ENCODE results near the gene MYO10. TPM values are rescaled to one million over a fixed set of nuclear protein-coding genes. Genes with fewer than 3 reads are reported as not detected.

Gene MYO10
- total RNA-seq, 2 experiments from 2014 or later = 0.03 to 1.7 TPM

DNA sequence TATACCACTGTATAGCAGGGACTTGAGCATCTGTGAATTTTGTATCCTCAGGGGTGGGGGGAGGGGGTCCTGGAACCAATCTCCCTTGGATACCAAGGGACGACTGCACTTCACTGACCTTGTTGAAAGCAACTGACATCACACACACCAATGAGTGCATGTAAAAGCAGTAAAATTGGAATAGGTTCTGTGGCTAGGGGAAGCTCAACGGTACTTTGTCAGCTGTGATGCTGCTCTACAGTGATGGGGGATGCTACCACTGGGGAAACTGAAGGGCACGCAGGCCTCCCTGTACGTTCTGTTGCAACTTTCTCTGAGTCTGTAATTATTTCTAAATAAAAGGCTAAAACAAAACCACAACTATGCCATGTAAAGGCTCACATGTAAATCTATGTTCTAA, 272.2 kb downstream of the MYO10 start:
- Histone ChIP-seq H3K4me3 (ENCODE audit: low read depth, low read length, poor library complexity, severe bottlenecking) (no peak overlapping the region), H3K4me1 (ENCODE audit: insufficient read depth, low read length, poor library complexity, severe bottlenecking) (no peaks in the 10 kb centered on the region), H3K27ac (ENCODE audit: low read depth, low read length, poor library complexity, severe bottlenecking) (no peak overlapping the region), H3K79me2 (ENCODE audit: insufficient read depth, low read depth, low read length) (no peaks in the 10 kb centered on the region), H3K4me2 (ENCODE audit: low read length) (no peak overlapping the region), H3K36me3 (ENCODE audit: insufficient read depth, low read length) (no peaks in the 10 kb centered on the region), H3K9me3 (ENCODE audit: low read length) (no peaks in the 10 kb centered on the region), H3K9me2 (ENCODE audit: insufficient read depth, low read length) (no peaks in the 10 kb centered on the region), H4K20me1 (ENCODE audit: insufficient read depth, low read length) (no peaks in the 10 kb centered on the region), H2AFZ (ENCODE audit: low read length) (no peak overlapping the region)
- DNase-seq (ENCODE audit: low spot score) = no peak
- intact Hi-C loops (cut with micrococcal nuclease; ENCODE audit: unreplicated experiment) = no loop called here
- POLR2A ChIA-PET = interaction anchor here (0.7 to 0.9 kb wide), 2 partner anchors 13 to 116 kb away, joined by 3 read pairs; no protein-coding TSS in a partner anchor
- BruUV-seq (replicated peaks) = no TSS peak
- CTCF ChIA-PET (ENCODE audit: unreplicated experiment) = no interaction called here
- no peak for TF ChIP-seq EZH2phosphoT487 (IDR thresholded peaks at IDR 0.05; ENCODE audit: borderline replicate concordance, low read depth, low read length)
- TF ChIP-seq, protein P1, sequence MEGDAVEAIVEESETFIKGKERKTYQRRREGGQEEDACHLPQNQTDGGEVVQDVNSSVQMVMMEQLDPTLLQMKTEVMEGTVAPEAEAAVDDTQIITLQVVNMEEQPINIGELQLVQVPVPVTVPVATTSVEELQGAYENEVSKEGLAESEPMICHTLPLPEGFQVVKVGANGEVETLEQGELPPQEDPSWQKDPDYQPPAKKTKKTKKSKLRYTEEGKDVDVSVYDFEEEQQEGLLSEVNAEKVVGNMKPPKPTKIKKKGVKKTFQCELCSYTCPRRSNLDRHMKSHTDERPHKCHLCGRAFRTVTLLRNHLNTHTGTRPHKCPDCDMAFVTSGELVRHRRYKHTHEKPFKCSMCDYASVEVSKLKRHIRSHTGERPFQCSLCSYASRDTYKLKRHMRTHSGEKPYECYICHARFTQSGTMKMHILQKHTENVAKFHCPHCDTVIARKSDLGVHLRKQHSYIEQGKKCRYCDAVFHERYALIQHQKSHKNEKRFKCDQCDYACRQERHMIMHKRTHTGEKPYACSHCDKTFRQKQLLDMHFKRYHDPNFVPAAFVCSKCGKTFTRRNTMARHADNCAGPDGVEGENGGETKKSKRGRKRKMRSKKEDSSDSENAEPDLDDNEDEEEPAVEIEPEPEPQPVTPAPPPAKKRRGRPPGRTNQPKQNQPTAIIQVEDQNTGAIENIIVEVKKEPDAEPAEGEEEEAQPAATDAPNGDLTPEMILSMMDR (conservative IDR thresholded peaks at IDR 0.05; ENCODE audit: low read length) = no peak

DNA sequence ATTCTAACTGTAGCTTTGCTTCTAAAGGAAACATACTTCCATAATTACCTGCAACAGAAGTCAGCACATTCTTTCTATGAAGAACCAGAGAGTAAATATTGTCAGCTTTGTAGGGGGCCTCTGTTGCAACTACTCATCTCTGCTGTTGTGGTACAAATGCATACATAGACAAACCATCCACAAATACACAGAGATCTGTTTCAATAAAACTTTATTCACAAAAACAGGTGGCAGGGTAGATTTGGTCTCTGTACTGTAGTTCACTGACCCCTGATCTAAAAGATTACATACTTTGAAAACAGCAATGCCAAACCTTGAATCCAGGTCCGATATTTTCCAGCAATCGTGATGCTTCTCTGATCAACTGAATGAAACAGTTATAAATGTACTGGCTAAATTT, 274.4 kb downstream of the MYO10 start:
- H3K9me3 ChIP-seq (ENCODE audit: low read length) = no peaks in the 10 kb centered on the region
- ChIA-PET POLR2A (no interaction called here), CTCF (ENCODE audit: unreplicated experiment) (no interaction called here)
- no TSS peak for BruUV-seq (replicated peaks)
- no peaks in the 10 kb centered on the region for H3K9me2 ChIP-seq (ENCODE audit: insufficient read depth, low read length)
- no peak overlapping the region for H3K4me2 ChIP-seq (ENCODE audit: low read length)
- no peak overlapping the region for H3K4me3 ChIP-seq (ENCODE audit: low read depth, low read length, poor library complexity, severe bottlenecking)
- no peaks in the 10 kb centered on the region for H3K36me3 ChIP-seq (ENCODE audit: insufficient read depth, low read length)
- no peak overlapping the region for H3K27ac ChIP-seq (ENCODE audit: low read depth, low read length, poor library complexity, severe bottlenecking)
- no peak for DNase-seq (ENCODE audit: low spot score)
- H3K4me1 ChIP-seq (ENCODE audit: insufficient read depth, low read length, poor library complexity, severe bottlenecking) = no peaks in the 10 kb centered on the region
- H3K79me2 ChIP-seq (ENCODE audit: insufficient read depth, low read depth, low read length) = no peaks in the 10 kb centered on the region
- no peak overlapping the region for H2AFZ ChIP-seq (ENCODE audit: low read length)
- intact Hi-C loops (cut with micrococcal nuclease; ENCODE audit: unreplicated experiment) = no loop called here
- H4K20me1 ChIP-seq (ENCODE audit: insufficient read depth, low read length) = no peaks in the 10 kb centered on the region
- TF ChIP-seq, protein P1 (conservative IDR thresholded peaks at IDR 0.05; ENCODE audit: low read length) = no peak
- no peak for TF ChIP-seq EZH2phosphoT487 (IDR thresholded peaks at IDR 0.05; ENCODE audit: borderline replicate concordance, low read depth, low read length)

DNA sequence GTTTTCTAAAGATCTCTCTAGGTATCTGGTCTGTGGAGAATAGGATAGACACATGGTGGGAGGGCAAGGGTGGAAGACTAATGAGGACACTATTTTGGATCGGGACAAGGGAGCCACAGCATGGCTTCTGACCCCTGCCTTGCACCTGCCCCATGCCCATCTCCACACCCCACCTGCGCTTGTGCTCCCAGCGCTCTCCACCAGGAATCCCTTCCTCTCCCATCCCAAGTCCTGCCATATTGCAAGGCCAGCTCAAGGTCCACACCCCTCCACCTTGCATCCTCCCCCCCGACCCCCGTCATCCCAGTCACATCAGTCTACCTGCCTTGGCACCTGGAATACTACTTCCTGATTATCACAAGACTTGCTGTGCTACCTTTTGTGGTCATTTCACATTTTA, 275.1 kb downstream of the MYO10 start:
- Histone ChIP-seq H4K20me1 (ENCODE audit: insufficient read depth, low read length) (no peaks in the 10 kb centered on the region), H3K4me3 (ENCODE audit: low read depth, low read length, poor library complexity, severe bottlenecking) (no peak overlapping the region), H3K36me3 (ENCODE audit: insufficient read depth, low read length) (no peaks in the 10 kb centered on the region), H3K79me2 (ENCODE audit: insufficient read depth, low read depth, low read length) (no peaks in the 10 kb centered on the region), H3K4me1 (ENCODE audit: insufficient read depth, low read length, poor library complexity, severe bottlenecking) (no peaks in the 10 kb centered on the region), H3K4me2 (ENCODE audit: low read length) (no peak overlapping the region), H3K9me3 (ENCODE audit: low read length) (no peaks in the 10 kb centered on the region), H3K9me2 (ENCODE audit: insufficient read depth, low read length) (no peaks in the 10 kb centered on the region), H2AFZ (ENCODE audit: low read length) (no peak overlapping the region), H3K27ac (ENCODE audit: low read depth, low read length, poor library complexity, severe bottlenecking) (no peak overlapping the region)
- no peak for DNase-seq (ENCODE audit: low spot score)
- no TSS peak for BruUV-seq (replicated peaks)
- ChIA-PET POLR2A (no interaction called here), CTCF (ENCODE audit: unreplicated experiment) (no interaction called here)
- intact Hi-C loops (cut with micrococcal nuclease; ENCODE audit: unreplicated experiment) = no loop called here
- TF ChIP-seq EZH2phosphoT487 (IDR thresholded peaks at IDR 0.05; ENCODE audit: borderline replicate concordance, low read depth, low read length) = no peak
- TF ChIP-seq, protein P1 (conservative IDR thresholded peaks at IDR 0.05; ENCODE audit: low read length) = no peak

All from OCI-LY7 (cell line).